B cell (primary cell): ENCODE results near the gene OBP2B. TPM values are rescaled to one million over a fixed set of nuclear protein-coding genes. Genes with fewer than 3 reads are reported as not detected.

Source experiments
- ATAC-seq: fragments of 200-7000 bp; cut with Tn5 transposase; one replicate; pipeline ENCODE4 v1.10.0; 2021; ENCODE audit warnings: low read depth, mild to moderate bottlenecking, moderate number of reproducible peaks, moderate library complexity
- CTCF ChIA-PET: fragments of 350-600 bp; sonication (Branson Sonifier 250); formaldehyde crosslinking; loops from one replicate; lab custom pipeline; 2021; ENCODE audit warnings: antibody characterized with exemption, inconsistent platforms; lab: Charles Lee
- POLR2A ChIA-PET: fragments of 350-600 bp; sonication (Branson Sonifier 250); formaldehyde crosslinking; loops from one replicate; lab custom pipeline; 2021; ENCODE audit warnings: antibody characterized with exemption; lab: Charles Lee
- DNase-seq: peaks from one replicate; pipeline ENCODE4 v3.0.0; 2013
- H2AFZ ChIP-seq: 2 replicates; pipeline ENCODE4 v1.6.1; 2012; ENCODE audit warnings: mild to moderate bottlenecking, low read depth, low read length; ENCODE audit not compliant: insufficient read depth, poor library complexity, severe bottlenecking
- H3K27ac ChIP-seq, 2 donors: 1 replicate in 1 of 2; 2 replicates in 1 of 2; pipeline ENCODE4 v1.5.1; 2012 to 2013; ENCODE audit warnings: low read length in 2 of 2, mild to moderate bottlenecking in 2 of 2, moderate library complexity in 1 of 2
- H3K27me3 ChIP-seq, 4 experiments: fragments of 200-600 bp in 1 of 4; sonication (generic) in 1 of 4; replicated peaks in 1 of 4; 1 replicate in 2 of 4; 2 replicates in 2 of 4; pipeline versions ENCODE4 v1.6.1 to v1.7.0; 2013 to 2016; ENCODE audit warnings: low read length in 3 of 4, mild to moderate bottlenecking in 2 of 4, mixed read lengths in 1 of 4, moderate library complexity in 1 of 4; ENCODE audit not compliant: insufficient read depth in 4 of 4, control insufficient read depth in 3 of 4; ENCODE audit errors: control extremely low read depth in 1 of 4
- H3K36me3 ChIP-seq, 2 experiments: replicated peaks in 1 of 2; 1 replicate in 1 of 2; 2 replicates in 1 of 2; pipeline versions ENCODE4 v1.6.1 to v1.7.1; 2013; ENCODE audit warnings: low read length in 1 of 2; ENCODE audit not compliant: insufficient read depth in 2 of 2, control insufficient read depth in 1 of 2; ENCODE audit errors: control extremely low read depth in 1 of 2, extremely low read depth in 1 of 2
- H3K4me1 ChIP-seq, 2 donors: fragments of 200-600 bp in 1 of 2; sonication (generic) in 1 of 2; 1 replicate in 1 of 2; 2 replicates in 1 of 2; pipeline versions ENCODE4 v1.5.1 to v1.6.1; 2013 to 2017; ENCODE audit warnings: low read length in 2 of 2; ENCODE audit not compliant: control insufficient read depth in 2 of 2, insufficient read depth in 2 of 2
- H3K4me2 ChIP-seq: replicated peaks from 2 replicates; pipeline ENCODE3; 2012; ENCODE audit warnings: mild to moderate bottlenecking, low read depth, low read length; ENCODE audit not compliant: poor library complexity, severe bottlenecking
- H3K4me3 ChIP-seq, 5 experiments: fragments of 200-600 bp in 1 of 5; sonication (generic) in 1 of 5; 1 replicate in 3 of 5; 2 replicates in 2 of 5; pipeline versions ENCODE4 v1.5.1 to v1.7.0; 2011 to 2016; ENCODE audit warnings: low read length in 4 of 5, mild to moderate bottlenecking in 4 of 5, low read depth in 2 of 5, control low read depth in 1 of 5, moderate library complexity in 1 of 5; ENCODE audit not compliant: insufficient read depth in 1 of 5; ENCODE audit errors: control extremely low read depth in 1 of 5, extremely low read depth in 1 of 5
- H3K79me2 ChIP-seq: fragments of 200-600 bp; sonication (generic); one replicate; pipeline ENCODE4 v1.6.0; 2016; ENCODE audit warnings: low read length; ENCODE audit not compliant: control insufficient read depth, insufficient read depth
- H3K9ac ChIP-seq: fragments of 200-600 bp; sonication (generic); 2 replicates; pipeline ENCODE4 v1.6.1; 2017; ENCODE audit warnings: mild to moderate bottlenecking, low read length, moderate library complexity
- H3K9me3 ChIP-seq, 3 donors: one replicate each; pipeline versions ENCODE4 v1.6.1 to v1.7.1; 2013; ENCODE audit warnings: low read length in 2 of 3; ENCODE audit not compliant: control insufficient read depth in 2 of 3, insufficient read depth in 1 of 3; ENCODE audit errors: control extremely low read depth in 1 of 3
- H4K20me1 ChIP-seq: 2 replicates; pipeline ENCODE4 v1.6.0; 2012; ENCODE audit warnings: mild to moderate bottlenecking, low read length; ENCODE audit not compliant: insufficient read depth, control insufficient read depth, poor library complexity, severe bottlenecking
- H3K27ac Mint-ChIP-seq: one replicate; pipeline ENCODE4 v1.8.0; 2021; ENCODE audit warnings: mixed read lengths
- H3K27me3 Mint-ChIP-seq: one replicate; pipeline ENCODE4 v1.8.0; 2021; ENCODE audit warnings: mixed read lengths
- H3K4me1 Mint-ChIP-seq: one replicate; pipeline ENCODE4 v1.8.0; 2021; ENCODE audit warnings: mixed read lengths
- H3K4me3 Mint-ChIP-seq: one replicate; pipeline ENCODE4 v1.8.0; 2021; ENCODE audit warnings: mixed read lengths
- H3K9me3 Mint-ChIP-seq: one replicate; pipeline ENCODE4 v1.8.0; 2022; ENCODE audit warnings: mixed read lengths; ENCODE audit not compliant: insufficient read depth
- CTCF ChIP-seq: fragments of 200-600 bp; IDR thresholded peaks from one replicate; pipeline ENCODE4 v1.8.0; 2022; ENCODE audit warnings: antibody characterized with exemption, mild to moderate bottlenecking
- EZH2 ChIP-seq: IDR thresholded peaks from 2 replicates; pipeline ENCODE4 v1.6.1; 2012; ENCODE audit warnings: borderline replicate concordance, low read depth, mild to moderate bottlenecking, moderate library complexity, low read length; ENCODE audit not compliant: insufficient read depth, poor library complexity, severe bottlenecking
- WGBS: methylation state at CpG from one replicate; pipeline ENCODE4 v1.1.5; 2013; ENCODE audit warnings: missing lambda C conversion rate; ENCODE audit not compliant: insufficient coverage; 5-methylcytosine and 5-hydroxymethylcytosine counted together
- intact Hi-C: fragments of 100-400 bp; cut with micrococcal nuclease; formaldehyde crosslinking; loops from one replicate; pipeline ENCODE4 v1.10.0; 2022
- polyA plus RNA-seq: library from polyadenylated mRNA; depleted of rRNA; stranded (reverse); fragments of >200 nt; gene quantifications from 2 replicates; pipeline ENCODE4 v1.2.3, GENCODE V29; 2012
- total RNA-seq, 2 donors: library from RNA; stranded (reverse); fragments of 120-200 nt in 1 of 2; gene quantifications; 1 replicate in 1 of 2; 2 replicates in 1 of 2; pipeline versions ENCODE4 v1.2.3 to v1.2.4, GENCODE V29; 2013 to 2022

OBP2B gene
- total and polyA plus RNA-seq, 2 donors (not counting 1 experiment from before 2014, with no cell fraction given): not detected

- CTCF ChIA-PET: no interaction called here
- TF ChIP-seq EZH2: no peak
- Histone ChIP-seq H3K79me2 (no peaks in the 10 kb centered on the region), H3K9ac (no peak overlapping the region), H2AFZ (no peak overlapping the region), H3K27me3 (peaks cover 0 to 24% (median 0%) of the 10 kb centered on the region in 4 experiments), H3K9me3 (peaks cover 0 to 8% (median 0%) of the 10 kb centered on the region in 3 donors), H3K36me3 (no peaks in the 10 kb centered on the region), H3K4me3 (no peak overlapping the region), H4K20me1 (no peaks in the 10 kb centered on the region), H3K4me2 (no peak overlapping the region), H3K4me1 (no peaks in the 10 kb centered on the region), H3K27ac (no peak overlapping the region)
- POLR2A ChIA-PET: no interaction called here
- peaks cover 22% of the 10 kb centered on the region for H3K27me3 Mint-ChIP-seq
- DNase-seq (no peak), ATAC-seq (no peak)
- no peak overlapping the region for H3K4me3 Mint-ChIP-seq
- intact Hi-C loops: no loop called here
- H3K9me3 Mint-ChIP-seq: peaks cover 2% of the 10 kb centered on the region
- no peaks in the 10 kb centered on the region for H3K4me1 Mint-ChIP-seq
- 39% methylated on average over 12 of the region's 13 CpGs for WGBS
- H3K27ac Mint-ChIP-seq: no peak overlapping the region
Observed at GRCh38 chr9:133257465-133257956, 48.5 kb upstream of the OBP2B start.

GRCh38 chr9:133256686-133257091, 47.6 kb upstream of the OBP2B start:
- Histone ChIP-seq H3K4me2 (no peak overlapping the region), H3K79me2 (no peaks in the 10 kb centered on the region), H3K27ac (no peak overlapping the region), H3K4me1 (no peaks in the 10 kb centered on the region), H2AFZ (no peak overlapping the region), H3K27me3 (peaks cover 0 to 24% (median 0%) of the 10 kb centered on the region in 4 experiments), H4K20me1 (no peaks in the 10 kb centered on the region), H3K4me3 (no peak overlapping the region), H3K9ac (no peak overlapping the region), H3K36me3 (no peaks in the 10 kb centered on the region), H3K9me3 (peaks cover 0 to 13% (median 0%) of the 10 kb centered on the region in 3 donors)
- POLR2A ChIA-PET: no interaction called here
- intact Hi-C loops: no loop called here
- ATAC-seq: no peak
- Mint-ChIP-seq H3K27ac (no peak overlapping the region), H3K4me1 (no peaks in the 10 kb centered on the region), H3K4me3 (no peak overlapping the region), H3K27me3 (peaks cover 17% of the 10 kb centered on the region), H3K9me3 (peaks cover 2% of the 10 kb centered on the region)
- no peak for DNase-seq
- CTCF ChIA-PET: no interaction called here
- no peak for TF ChIP-seq CTCF
- TF ChIP-seq EZH2: no peak
- 46% methylated on average over 10 of the region's 10 CpGs for WGBS
